Measurements from ENCODE around the gene ATP6V0E2.

DNA sequence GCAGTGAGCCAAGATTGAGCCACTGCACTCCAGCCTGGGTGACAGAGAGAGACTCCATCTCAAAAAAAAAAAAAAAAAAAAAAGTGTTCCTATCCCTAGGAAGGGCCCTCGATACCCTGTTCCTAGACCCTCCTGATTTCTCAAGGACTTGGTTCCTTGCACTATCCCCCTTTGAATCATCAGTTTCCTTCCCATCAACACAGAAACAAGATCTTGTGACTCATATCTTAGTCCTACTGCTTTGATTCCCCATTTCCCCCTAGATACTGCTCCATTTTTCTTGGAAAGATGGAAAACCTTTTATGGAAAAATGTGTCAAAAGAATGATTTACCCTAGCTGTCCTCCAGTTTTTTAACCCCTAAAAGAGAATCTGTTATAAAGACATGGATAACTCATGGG is 37.3 kb upstream of the ATP6V0E2 start:
- TF ChIP-seq, protein P1, sequence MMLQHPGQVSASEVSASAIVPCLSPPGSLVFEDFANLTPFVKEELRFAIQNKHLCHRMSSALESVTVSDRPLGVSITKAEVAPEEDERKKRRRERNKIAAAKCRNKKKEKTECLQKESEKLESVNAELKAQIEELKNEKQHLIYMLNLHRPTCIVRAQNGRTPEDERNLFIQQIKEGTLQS (CRISPR knock-in tag; conservative IDR thresholded peaks at IDR 0.05): no peak
- no peak for TF ChIP-seq FOXP1 (CRISPR knock-in tag; IDR thresholded peaks at IDR 0.05; ENCODE audit: borderline replicate concordance)
- TF ChIP-seq MYBL2 (CRISPR knock-in tag; IDR thresholded peaks at IDR 0.05): no peak
- TF ChIP-seq, protein P2, sequence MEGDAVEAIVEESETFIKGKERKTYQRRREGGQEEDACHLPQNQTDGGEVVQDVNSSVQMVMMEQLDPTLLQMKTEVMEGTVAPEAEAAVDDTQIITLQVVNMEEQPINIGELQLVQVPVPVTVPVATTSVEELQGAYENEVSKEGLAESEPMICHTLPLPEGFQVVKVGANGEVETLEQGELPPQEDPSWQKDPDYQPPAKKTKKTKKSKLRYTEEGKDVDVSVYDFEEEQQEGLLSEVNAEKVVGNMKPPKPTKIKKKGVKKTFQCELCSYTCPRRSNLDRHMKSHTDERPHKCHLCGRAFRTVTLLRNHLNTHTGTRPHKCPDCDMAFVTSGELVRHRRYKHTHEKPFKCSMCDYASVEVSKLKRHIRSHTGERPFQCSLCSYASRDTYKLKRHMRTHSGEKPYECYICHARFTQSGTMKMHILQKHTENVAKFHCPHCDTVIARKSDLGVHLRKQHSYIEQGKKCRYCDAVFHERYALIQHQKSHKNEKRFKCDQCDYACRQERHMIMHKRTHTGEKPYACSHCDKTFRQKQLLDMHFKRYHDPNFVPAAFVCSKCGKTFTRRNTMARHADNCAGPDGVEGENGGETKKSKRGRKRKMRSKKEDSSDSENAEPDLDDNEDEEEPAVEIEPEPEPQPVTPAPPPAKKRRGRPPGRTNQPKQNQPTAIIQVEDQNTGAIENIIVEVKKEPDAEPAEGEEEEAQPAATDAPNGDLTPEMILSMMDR (IDR thresholded peaks at IDR 0.05): no peak
- TF ChIP-seq, protein P3, sequence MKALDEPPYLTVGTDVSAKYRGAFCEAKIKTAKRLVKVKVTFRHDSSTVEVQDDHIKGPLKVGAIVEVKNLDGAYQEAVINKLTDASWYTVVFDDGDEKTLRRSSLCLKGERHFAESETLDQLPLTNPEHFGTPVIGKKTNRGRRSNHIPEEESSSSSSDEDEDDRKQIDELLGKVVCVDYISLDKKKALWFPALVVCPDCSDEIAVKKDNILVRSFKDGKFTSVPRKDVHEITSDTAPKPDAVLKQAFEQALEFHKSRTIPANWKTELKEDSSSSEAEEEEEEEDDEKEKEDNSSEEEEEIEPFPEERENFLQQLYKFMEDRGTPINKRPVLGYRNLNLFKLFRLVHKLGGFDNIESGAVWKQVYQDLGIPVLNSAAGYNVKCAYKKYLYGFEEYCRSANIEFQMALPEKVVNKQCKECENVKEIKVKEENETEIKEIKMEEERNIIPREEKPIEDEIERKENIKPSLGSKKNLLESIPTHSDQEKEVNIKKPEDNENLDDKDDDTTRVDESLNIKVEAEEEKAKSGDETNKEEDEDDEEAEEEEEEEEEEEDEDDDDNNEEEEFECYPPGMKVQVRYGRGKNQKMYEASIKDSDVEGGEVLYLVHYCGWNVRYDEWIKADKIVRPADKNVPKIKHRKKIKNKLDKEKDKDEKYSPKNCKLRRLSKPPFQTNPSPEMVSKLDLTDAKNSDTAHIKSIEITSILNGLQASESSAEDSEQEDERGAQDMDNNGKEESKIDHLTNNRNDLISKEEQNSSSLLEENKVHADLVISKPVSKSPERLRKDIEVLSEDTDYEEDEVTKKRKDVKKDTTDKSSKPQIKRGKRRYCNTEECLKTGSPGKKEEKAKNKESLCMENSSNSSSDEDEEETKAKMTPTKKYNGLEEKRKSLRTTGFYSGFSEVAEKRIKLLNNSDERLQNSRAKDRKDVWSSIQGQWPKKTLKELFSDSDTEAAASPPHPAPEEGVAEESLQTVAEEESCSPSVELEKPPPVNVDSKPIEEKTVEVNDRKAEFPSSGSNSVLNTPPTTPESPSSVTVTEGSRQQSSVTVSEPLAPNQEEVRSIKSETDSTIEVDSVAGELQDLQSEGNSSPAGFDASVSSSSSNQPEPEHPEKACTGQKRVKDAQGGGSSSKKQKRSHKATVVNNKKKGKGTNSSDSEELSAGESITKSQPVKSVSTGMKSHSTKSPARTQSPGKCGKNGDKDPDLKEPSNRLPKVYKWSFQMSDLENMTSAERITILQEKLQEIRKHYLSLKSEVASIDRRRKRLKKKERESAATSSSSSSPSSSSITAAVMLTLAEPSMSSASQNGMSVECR (CRISPR knock-in tag; IDR thresholded peaks at IDR 0.05; ENCODE audit: borderline replicate concordance): no peak
- TF ChIP-seq, protein P4, sequence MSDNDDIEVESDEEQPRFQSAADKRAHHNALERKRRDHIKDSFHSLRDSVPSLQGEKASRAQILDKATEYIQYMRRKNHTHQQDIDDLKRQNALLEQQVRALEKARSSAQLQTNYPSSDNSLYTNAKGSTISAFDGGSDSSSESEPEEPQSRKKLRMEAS (CRISPR knock-in tag; IDR thresholded peaks at IDR 0.05): no peak

Data from WTC11 (cell line).